T-helper 2 cell (primary cell): ENCODE data around the gene GFY.
A peak's percentile ranks its signal among the peaks of the same experiment; 100 is the strongest.

ENCODE experiments used
- DNase-seq, 5 experiments: peaks; one replicate each; pipeline versions ENCODE4 v3.0.0 to v3.0.0-alpha.2; 2012 to 2022

The GFY gene

GRCh38 chr19:49408816-49409440 is 16.3 kb upstream of the GFY start:
- DNase-seq = no peak

- peak in 1 of 5 experiments; percentile 62 for DNase-seq
Measured at GRCh38 chr19:49409441-49410029, 15.7 kb upstream of the GFY start.

GRCh38 chr19:49411681-49412326 is 13.4 kb upstream of the GFY start:
- DNase-seq = no peak

- DNase-seq = no peak
Measured at GRCh38 chr19:49413348-49413747, 11.8 kb upstream of the GFY start.

GRCh38 chr19:49414256-49414655 is 10.9 kb upstream of the GFY start:
- no peak for DNase-seq

DNA sequence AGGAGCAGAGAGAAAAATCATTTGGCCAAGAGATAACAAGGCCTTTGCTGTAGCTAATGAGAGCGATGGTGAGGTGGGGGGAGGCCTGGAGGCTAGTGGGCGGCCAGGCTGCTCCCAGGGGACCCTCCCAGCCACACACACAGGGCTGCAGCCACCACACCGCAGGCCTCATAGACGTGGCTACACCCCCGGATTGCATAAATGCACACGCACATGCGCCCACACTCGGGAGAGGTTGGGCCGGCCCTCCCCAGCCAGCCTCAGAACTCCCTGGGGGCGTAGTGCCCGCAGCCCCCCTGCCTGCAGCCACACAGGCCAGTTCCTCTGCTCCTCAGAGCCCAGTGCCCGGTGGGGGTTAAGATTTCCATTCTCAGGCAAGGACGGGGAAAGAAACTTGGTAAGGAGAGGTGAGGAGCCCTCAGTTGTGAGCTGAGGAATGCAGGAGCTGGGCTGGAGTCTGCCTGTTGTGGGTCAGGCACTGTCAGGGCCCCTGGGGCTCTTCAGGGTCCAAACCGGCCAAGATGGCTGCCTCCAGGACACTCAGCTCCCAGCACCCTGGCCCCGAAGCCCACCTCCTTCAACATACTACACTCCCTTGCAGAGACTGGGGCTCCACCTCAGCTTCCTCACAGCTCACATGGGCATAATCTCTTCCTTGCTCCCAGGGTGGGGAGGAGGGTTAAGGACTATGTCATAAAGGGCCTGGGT is 9.9 kb upstream of the GFY start:
- no peak for DNase-seq

DNA sequence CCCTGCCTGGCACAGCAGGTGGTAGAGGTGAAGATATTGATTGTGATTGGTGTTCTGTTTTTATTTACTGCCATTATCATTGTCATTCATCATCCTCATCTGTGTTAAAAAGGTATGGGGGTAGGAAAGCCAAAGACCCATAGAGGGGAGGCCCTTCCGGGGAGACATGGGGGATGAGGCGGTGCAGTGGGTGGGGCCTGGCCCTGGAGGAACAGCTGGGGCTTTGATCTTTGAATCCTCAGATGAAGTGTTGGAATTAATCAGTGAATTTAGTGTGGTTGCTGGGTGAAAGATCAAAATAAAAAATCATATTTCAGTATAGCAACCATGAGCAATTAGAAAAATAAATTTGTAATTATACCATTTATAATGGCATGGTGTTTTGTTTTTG is 9.4 kb upstream of the GFY start:
- no peak for DNase-seq

- DNase-seq = no peak
Measured at GRCh38 chr19:49417088-49417487, 8.1 kb upstream of the GFY start.

- no peak for DNase-seq
Measured at GRCh38 chr19:49418511-49418910, 6.7 kb upstream of the GFY start.

DNA sequence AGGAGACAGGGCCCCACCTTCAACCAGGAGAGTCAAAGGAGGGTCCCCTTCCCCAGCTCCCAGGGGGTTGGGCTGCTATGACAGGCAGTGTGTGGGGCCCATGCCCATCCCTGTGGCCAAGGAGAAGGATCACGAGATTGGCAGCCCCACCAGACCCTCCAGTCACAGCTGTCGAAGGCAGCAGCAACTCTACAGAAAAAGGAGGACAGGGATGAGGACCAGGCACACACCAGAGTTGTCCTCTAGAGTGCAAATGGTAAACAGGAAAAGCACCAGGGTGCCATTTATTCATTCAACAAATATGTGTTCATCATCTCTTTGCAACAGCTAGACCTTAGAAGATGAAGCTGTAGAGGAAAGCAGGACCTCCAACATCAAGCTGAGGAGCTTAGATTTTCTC is 6.0 kb upstream of the GFY start:
- no peak for DNase-seq

GRCh38 chr19:49420227-49420626 is 5.0 kb upstream of the GFY start:
- DNase-seq = no peak

- peak in 1 of 5 experiments; percentile 47 for DNase-seq
Measured at GRCh38 chr19:49421039-49421877, 3.9 kb upstream of the GFY start.

DNA sequence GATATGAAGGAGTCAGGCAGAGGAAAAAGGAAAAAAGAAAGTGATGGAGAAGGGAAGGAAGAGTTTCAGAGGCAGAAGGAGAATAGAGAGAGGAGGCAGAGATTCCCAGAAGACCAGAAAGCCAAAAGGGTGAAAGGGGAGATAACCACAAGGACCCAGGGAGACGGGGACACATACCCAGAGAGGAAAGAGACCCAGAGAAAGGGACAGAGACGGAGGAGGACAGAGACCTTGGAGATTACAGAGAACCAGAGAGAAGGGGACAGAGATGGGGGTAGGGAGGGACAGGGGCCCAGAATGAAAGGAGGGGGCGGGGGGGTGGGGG is 3.3 kb upstream of the GFY start:
- DNase-seq = no peak

DNA sequence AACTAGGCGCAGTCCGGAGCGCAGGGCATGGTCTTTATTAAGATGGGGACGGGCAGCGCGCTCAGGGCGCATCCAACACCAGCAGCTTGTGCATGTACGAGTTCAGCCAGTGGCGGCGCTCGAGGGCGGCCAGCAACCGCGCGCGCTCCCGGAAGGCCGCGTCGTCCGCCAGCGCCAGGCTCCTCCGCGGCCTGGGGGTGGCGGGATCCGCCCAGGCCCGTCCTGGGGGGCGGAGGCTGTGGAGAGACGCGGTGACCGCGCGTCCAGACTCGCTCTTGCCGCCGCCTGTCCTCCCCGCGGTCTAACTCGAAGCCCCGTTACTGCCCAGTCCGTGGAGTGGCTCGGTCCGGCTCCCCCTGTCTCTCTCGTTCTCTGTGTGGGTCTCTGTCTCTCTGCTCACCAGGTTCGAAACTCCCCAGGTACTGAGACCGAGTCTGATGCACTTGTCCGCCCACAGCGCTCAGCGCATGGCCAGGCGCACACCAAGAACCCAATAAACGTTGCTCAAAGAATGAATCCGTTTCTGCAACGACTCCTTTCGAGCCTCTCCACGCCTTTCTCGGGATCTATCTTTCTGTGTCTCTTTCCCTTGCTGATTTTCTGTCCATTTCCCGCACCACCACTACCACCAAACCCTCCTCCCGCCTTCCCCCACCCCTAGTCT is 2.6 kb upstream of the GFY start:
- peak in 3 of 5 experiments; percentile 36 to 74 (median 39) for DNase-seq

DNA sequence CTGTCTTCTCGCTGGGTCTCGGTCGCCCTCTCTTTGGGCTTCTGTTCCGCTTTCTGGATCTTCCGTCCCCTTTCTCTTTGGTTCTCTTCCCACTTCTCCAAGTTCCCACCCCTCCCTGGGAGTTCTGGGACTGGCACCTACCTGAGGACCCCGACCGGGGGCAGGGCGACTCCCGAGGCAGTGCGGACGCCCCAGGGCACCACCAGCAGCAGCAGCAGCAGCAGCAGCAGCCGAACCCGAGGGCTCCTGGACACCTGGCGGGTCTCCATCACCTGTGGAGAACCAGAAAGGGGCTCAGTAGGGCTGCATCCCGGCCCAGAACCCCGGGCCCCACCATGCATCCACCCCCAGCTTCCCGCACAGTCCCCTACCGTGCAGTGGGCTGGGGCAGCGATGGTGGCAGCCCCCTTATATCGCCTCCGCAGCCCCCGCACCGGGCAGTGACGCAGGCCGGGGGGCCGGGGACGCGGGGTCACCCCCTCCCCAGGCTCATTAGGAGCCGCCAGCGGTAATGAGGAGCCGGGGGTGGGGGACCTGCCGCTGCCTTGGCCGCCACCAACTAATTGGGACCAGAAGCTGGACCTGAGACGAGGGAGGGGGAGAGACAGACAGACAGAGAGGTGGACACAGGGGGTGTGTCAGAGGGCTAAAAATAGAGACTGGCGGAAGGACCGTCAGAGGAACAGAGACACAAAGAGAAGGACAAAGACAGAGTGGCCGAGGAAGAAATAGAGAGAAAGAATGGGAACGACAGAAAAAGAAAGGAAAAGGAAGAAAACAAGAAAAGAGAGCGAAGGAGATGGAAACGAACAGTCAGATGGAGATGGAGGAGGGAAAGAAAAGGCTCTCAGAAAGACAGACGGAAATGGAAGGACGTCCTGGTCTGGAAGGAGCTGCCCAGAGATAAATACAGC is 1.9 kb upstream of the GFY start, which contains the start of gene PTH2:
TSS of gene PTH2 (minus strand) at position 371 of the 914 bp plus-strand sequence. CDS start at position 269, 102 bp downstream.
- DNase-seq = no peak

- DNase-seq = peak in 1 of 5 experiments; percentile 65
Measured at GRCh38 chr19:49423985-49424303, 1.2 kb upstream of the GFY start.

DNA sequence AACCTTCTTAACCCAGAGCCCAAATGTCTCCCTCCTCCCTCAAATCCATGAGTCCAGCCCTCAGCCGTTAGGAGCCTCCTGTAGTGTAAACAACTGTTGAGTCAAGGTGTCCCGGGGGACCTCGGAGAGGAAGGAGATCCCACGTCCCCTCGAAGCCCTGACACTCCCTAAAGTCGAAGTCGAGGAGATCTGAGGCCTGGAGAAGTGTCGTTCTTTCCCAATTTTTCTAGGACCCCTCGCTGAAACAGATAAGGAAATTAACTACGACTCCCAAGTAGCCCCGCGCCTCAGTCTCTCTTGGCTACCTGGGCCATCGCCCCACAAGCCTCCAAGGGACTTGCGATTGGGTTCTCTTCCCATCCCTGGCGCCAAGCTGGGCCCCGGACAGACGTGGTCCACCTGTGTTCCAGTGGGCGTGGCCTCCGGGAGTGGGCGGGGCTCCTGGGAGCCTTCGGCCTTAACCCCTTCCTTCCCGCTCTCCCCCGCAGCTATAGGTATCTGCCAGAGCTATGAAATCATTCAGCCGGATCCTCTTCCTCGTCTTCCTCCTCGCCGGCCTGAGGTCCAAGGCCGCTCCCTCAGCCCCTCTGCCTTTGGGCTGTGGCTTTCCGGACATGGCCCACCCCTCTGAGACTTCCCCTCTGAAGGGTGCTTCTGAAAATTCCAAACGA is 869 bp downstream of the GFY start:
- no peak for DNase-seq

GRCh38 chr19:49427339-49427738 is 2.2 kb downstream of the GFY start:
- DNase-seq = no peak

- DNase-seq = peak in 1 of 5 experiments; percentile 48
Measured at GRCh38 chr19:49427855-49428546, 2.8 kb downstream of the GFY start.
